Measurements from ENCODE around the gene RGS9.
A peak's percentile ranks its signal among the peaks of the same experiment; 100 is the strongest.
"Not testable (repeated sequence)": the region's sequence is repeated elsewhere in the genome, so short reads cannot be mapped to it uniquely, and the experiment has no call there.

Gene RGS9

GRCh38 chr17:65116515-65116914 lies 20.7 kb upstream of the RGS9 start:
- ATAC-seq, result not testable (repeated sequence)

GRCh38 chr17:65117384-65118035 lies 19.7 kb upstream of the RGS9 start:
- no peak for ATAC-seq

- peak; percentile 32 to 42 for ATAC-seq
These were observed 15.8 kb upstream of the RGS9 start for GRCh38 chr17:65121368-65121767.

GRCh38 chr17:65121916-65122806 lies 15.0 kb upstream of the RGS9 start:
- ATAC-seq, result peak; percentile 74 to 76

GRCh38 chr17:65122836-65123756 lies 14.1 kb upstream of the RGS9 start:
- ATAC-seq, result peak; percentile 69 to 74

GRCh38 chr17:65123757-65124675 lies 13.2 kb upstream of the RGS9 start:
- ATAC-seq, result no peak

GRCh38 chr17:65130832-65131231 lies 6.3 kb upstream of the RGS9 start:
- ATAC-seq, result no peak

GRCh38 chr17:65131240-65131639 lies 5.9 kb upstream of the RGS9 start:
- no peak for ATAC-seq

- no peak for ATAC-seq
These were observed 5.2 kb upstream of the RGS9 start for GRCh38 chr17:65131946-65132345.

GRCh38 chr17:65134035-65134434 lies 3.1 kb upstream of the RGS9 start:
- ATAC-seq, result no peak

GRCh38 chr17:65139101-65139764 lies 2.1 kb downstream of the RGS9 start:
- no peak for ATAC-seq

GRCh38 chr17:65142247-65142646 lies 5.1 kb downstream of the RGS9 start:
- no peak for ATAC-seq

- ATAC-seq, result no peak
These were observed 6.9 kb downstream of the RGS9 start for GRCh38 chr17:65143889-65144604.

GRCh38 chr17:65145743-65146142 lies 8.6 kb downstream of the RGS9 start:
- ATAC-seq, result no peak

GRCh38 chr17:65147955-65148354 lies 10.8 kb downstream of the RGS9 start:
- ATAC-seq, result no peak

GRCh38 chr17:65154770-65155589 lies 17.8 kb downstream of the RGS9 start:
- ATAC-seq, result peak; percentile 55 to 71

- no peak for ATAC-seq
These were observed 18.5 kb downstream of the RGS9 start for GRCh38 chr17:65155622-65156021.

- no peak for ATAC-seq
These were observed 19.1 kb downstream of the RGS9 start for GRCh38 chr17:65156185-65156834.
